HEK293 (cell line): Measurements from ENCODE around the gene DIP2C.

Experiments
- CTCF ChIA-PET: fragments of 350-600 bp; formaldehyde crosslinking; extraction: SDS; loops from one replicate; lab custom pipeline; 2021; ENCODE audit warnings: antibody characterized with exemption; lab: Yijun Ruan, JAX
- POLR2A ChIA-PET: fragments of 300-600 bp; formaldehyde crosslinking; extraction: SDS; loops from one replicate; lab custom pipeline; 2020; ENCODE audit warnings: antibody characterized with exemption, inconsistent platforms; lab: Yijun Ruan, JAX
- H3K27ac ChIP-seq: fragments of 200-500 bp; sonication (Bioruptor generic); 2 replicates; pipeline ENCODE4 v1.5.1; 2014; ENCODE audit warnings: low read depth, low read length, control low read depth, inconsistent platforms; ENCODE audit errors: extremely low read depth
- H3K36me3 ChIP-seq, 2 experiments: fragments of 200-500 bp in 1 of 2; sonication (Bioruptor generic) in 1 of 2; 1 replicate in 1 of 2; 2 replicates in 1 of 2; pipeline ENCODE4 v1.5.1; 2014 to 2017; ENCODE audit warnings: inconsistent platforms in 2 of 2, low read length in 2 of 2; ENCODE audit not compliant: control insufficient read depth in 2 of 2, insufficient read depth in 1 of 2
- H3K4me1 ChIP-seq: fragments of 200-500 bp; sonication (Bioruptor generic); 2 replicates; pipeline ENCODE4 v1.5.1; 2014; ENCODE audit warnings: mild to moderate bottlenecking, low read length, inconsistent platforms; ENCODE audit not compliant: control insufficient read depth, insufficient read depth
- H3K4me3 ChIP-seq: 2 replicates; pipeline ENCODE4 v1.5.1; 2011; ENCODE audit warnings: low read depth, mild to moderate bottlenecking, control low read depth, low read length, moderate library complexity
- H3K9me3 ChIP-seq: fragments of 200-500 bp; sonication (Bioruptor generic); 2 replicates; pipeline ENCODE4 v1.5.1; 2014; ENCODE audit warnings: low read depth, low read length, inconsistent platforms; ENCODE audit not compliant: control insufficient read depth, insufficient read depth
- CTCF ChIP-seq: fragments of 450-650 bp; formaldehyde crosslinking; IDR thresholded peaks from 2 replicates; pipeline ENCODE4 v1.5.1; 2016; ENCODE audit warnings: missing biosample characterization, missing genetic modification characterization
- GLI2 ChIP-seq: fragments of 450-650 bp; formaldehyde crosslinking; IDR thresholded peaks from 2 replicates; pipeline ENCODE4; 2017; ENCODE audit warnings: missing biosample characterization, missing genetic modification characterization, low read depth, borderline replicate concordance
- GLIS1 ChIP-seq: fragments of 450-650 bp; formaldehyde crosslinking; IDR thresholded peaks from 2 replicates; pipeline ENCODE4 v1.5.1; 2016; ENCODE audit warnings: missing biosample characterization, missing genetic modification characterization
- KLF9 ChIP-seq: fragments of 450-650 bp; formaldehyde crosslinking; IDR thresholded peaks from 2 replicates; pipeline ENCODE4 v1.5.1; 2016; ENCODE audit warnings: missing biosample characterization, missing genetic modification characterization, low read depth
- PRDM4 ChIP-seq: fragments of 450-650 bp; formaldehyde crosslinking; IDR thresholded peaks from 2 replicates; pipeline ENCODE4 v1.5.1; 2017; ENCODE audit warnings: missing biosample characterization, missing genetic modification characterization
- RBAK ChIP-seq: fragments of 450-650 bp; formaldehyde crosslinking; IDR thresholded peaks from 2 replicates; pipeline ENCODE4 v1.5.1; 2016; ENCODE audit warnings: missing biosample characterization, missing genetic modification characterization
- ZBTB6 ChIP-seq: fragments of 450-650 bp; formaldehyde crosslinking; IDR thresholded peaks from 2 replicates; pipeline ENCODE4 v1.5.1; 2017; ENCODE audit warnings: missing biosample characterization, missing genetic modification characterization
- ZBTB7A ChIP-seq: fragments of 450-650 bp; formaldehyde crosslinking; IDR thresholded peaks from 2 replicates; pipeline ENCODE4 v1.5.1; 2016; ENCODE audit warnings: low read depth, missing biosample characterization, missing genetic modification characterization
- ZNF140 ChIP-seq: fragments of 450-650 bp; formaldehyde crosslinking; IDR thresholded peaks from 2 replicates; pipeline ENCODE4 v1.5.1; 2016; ENCODE audit warnings: missing biosample characterization, missing genetic modification characterization
- ZNF37A ChIP-seq: fragments of 450-650 bp; IDR thresholded peaks from 2 replicates; pipeline ENCODE4 v1.5.1; 2018; ENCODE audit warnings: missing biosample characterization, missing genetic modification characterization
- ZNF394 ChIP-seq: fragments of 450-650 bp; formaldehyde crosslinking; IDR thresholded peaks from 2 replicates; pipeline ENCODE4 v1.5.1; 2016; ENCODE audit warnings: missing biosample characterization, missing genetic modification characterization, mild to moderate bottlenecking, moderate library complexity, borderline replicate concordance
- ZNF426 ChIP-seq: fragments of 450-650 bp; formaldehyde crosslinking; IDR thresholded peaks from 2 replicates; pipeline ENCODE4 v1.5.1; 2017; ENCODE audit warnings: missing biosample characterization, missing genetic modification characterization, mild to moderate bottlenecking, inconsistent platforms, moderate library complexity
- ZNF610 ChIP-seq: fragments of 450-650 bp; formaldehyde crosslinking; IDR thresholded peaks from 2 replicates; pipeline ENCODE4 v1.5.1; 2016; ENCODE audit warnings: missing biosample characterization, missing genetic modification characterization, borderline replicate concordance
- ZNF639 ChIP-seq: fragments of 450-650 bp; formaldehyde crosslinking; IDR thresholded peaks from 2 replicates; pipeline ENCODE4 v1.5.1; 2016; ENCODE audit warnings: missing biosample characterization, missing genetic modification characterization
- ZNF654 ChIP-seq: fragments of 450-650 bp; formaldehyde crosslinking; IDR thresholded peaks from 2 replicates; pipeline ENCODE4 v1.5.1; 2016; ENCODE audit warnings: low read depth, missing biosample characterization, missing genetic modification characterization
- ZNF785 ChIP-seq: fragments of 450-650 bp; formaldehyde crosslinking; IDR thresholded peaks from 2 replicates; pipeline ENCODE4 v1.5.1; 2016; ENCODE audit warnings: missing biosample characterization, missing genetic modification characterization
- ZNF843 ChIP-seq: fragments of 450-650 bp; formaldehyde crosslinking; IDR thresholded peaks from 2 replicates; pipeline ENCODE4 v1.5.1; 2016; ENCODE audit warnings: missing biosample characterization, missing genetic modification characterization

DIP2C gene

GRCh38 chr10:241451-241850, 448.0 kb downstream of the DIP2C start:
- H3K36me3 ChIP-seq: peaks cover 4 to 21% of the 10 kb centered on the region in 2 experiments; a peak in 2 of 3 replicates
- H3K9me3 ChIP-seq: no peaks in the 10 kb centered on the region
- TF ChIP-seq ZNF426 (tag by site-specific recombination) (no peak), ZNF37A (tag by site-specific recombination) (no peak), ZNF140 (no peak), RBAK (tag by site-specific recombination) (no peak), ZNF639 (tag by site-specific recombination) (no peak), PRDM4 (tag by site-specific recombination) (no peak), ZNF785 (no peak), ZNF394 (tag by site-specific recombination) (no peak), GLI2 (tag by site-specific recombination) (no peak), ZBTB6 (tag by site-specific recombination) (no peak), CTCF (tag by site-specific recombination) (no peak)
- CTCF ChIA-PET: no interaction called here
- H3K27ac ChIP-seq: no peak overlapping the region
- POLR2A ChIA-PET: no interaction called here
- H3K4me3 ChIP-seq: no peak overlapping the region
- no peaks in the 10 kb centered on the region for H3K4me1 ChIP-seq

GRCh38 chr10:239109-239508, 450.4 kb downstream of the DIP2C start:
- ChIA-PET CTCF (interaction anchor here (1.5 kb wide), 1 partner anchor 8 kb away, joined by 8 read pairs; no protein-coding TSS in a partner anchor), POLR2A (no interaction called here)
- H3K4me3 ChIP-seq: no peak overlapping the region
- no peak for TF ChIP-seq ZNF843 (tag by site-specific recombination)
- TF ChIP-seq ZNF654 (tag by site-specific recombination): peak; percentile 58
- TF ChIP-seq GLIS1 (tag by site-specific recombination): no peak
- peaks cover 4% of the 10 kb centered on the region; the same call in 1 of the 2 replicates for H3K4me1 ChIP-seq
- peaks cover 4 to 17% of the 10 kb centered on the region in 2 experiments; a peak in 2 of 3 replicates for H3K36me3 ChIP-seq
- H3K27ac ChIP-seq: no peak overlapping the region
- no peaks in the 10 kb centered on the region for H3K9me3 ChIP-seq

- H3K4me1 ChIP-seq: peaks cover 4% of the 10 kb centered on the region; the same call in 1 of the 2 replicates
- no peak for TF ChIP-seq ZNF610 (tag by site-specific recombination)
- TF ChIP-seq ZBTB7A: no peak
- TF ChIP-seq KLF9: no peak
- no peak overlapping the region for H3K4me3 ChIP-seq
- ChIA-PET CTCF (no interaction called here), POLR2A (no interaction called here)
- H3K9me3 ChIP-seq: no peaks in the 10 kb centered on the region
- no peak overlapping the region for H3K27ac ChIP-seq
- peaks cover 4 to 8% of the 10 kb centered on the region in 2 experiments; a peak in 2 of 3 replicates for H3K36me3 ChIP-seq
These were observed 453.6 kb downstream of the DIP2C start for GRCh38 chr10:235915-236314.
